Measurements from ENCODE around the gene TMX2. TPM values are rescaled to one million over a fixed set of nuclear protein-coding genes. Genes with fewer than 3 reads are reported as not detected.

TMX2 gene
- total RNA-seq, 4 donors from 2014 or later: 12.3 to 86.7 (median 49.0) TPM

DNA sequence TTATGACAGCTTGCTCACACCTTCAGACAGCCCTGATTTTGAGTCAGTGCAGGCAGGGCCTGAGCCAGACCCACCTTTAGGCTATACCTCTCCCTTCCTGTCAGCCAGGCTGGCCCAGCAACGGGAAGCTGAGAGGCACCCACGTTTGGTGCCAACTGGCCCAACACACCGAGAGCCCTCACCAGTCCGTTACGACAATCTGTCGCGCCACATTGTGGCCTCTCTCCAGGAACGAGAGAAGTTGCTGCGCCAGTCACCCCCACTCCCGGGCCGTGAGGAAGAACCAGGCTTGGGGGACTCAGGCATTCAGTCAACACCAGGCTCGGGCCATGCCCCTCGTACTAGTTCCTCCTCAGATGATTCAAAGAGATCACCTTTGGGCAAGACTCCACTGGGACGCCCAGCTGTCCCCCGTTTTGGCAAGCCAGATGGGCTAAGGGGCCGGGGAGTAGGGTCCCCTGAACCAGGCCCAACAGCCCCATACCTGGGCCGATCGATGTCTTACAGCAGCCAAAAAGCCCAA is 13.5 kb upstream of the TMX2 start:
- no peak for DNase-seq
- TF ChIP-seq POLR2A (IDR thresholded peaks at IDR 0.05) (no peak), EP300 (IDR thresholded peaks at IDR 0.05; ENCODE audit: low read depth) (no peak), POLR2AphosphoS5 (IDR thresholded peaks at IDR 0.05) (no peak)
- TF ChIP-seq, protein P1, sequence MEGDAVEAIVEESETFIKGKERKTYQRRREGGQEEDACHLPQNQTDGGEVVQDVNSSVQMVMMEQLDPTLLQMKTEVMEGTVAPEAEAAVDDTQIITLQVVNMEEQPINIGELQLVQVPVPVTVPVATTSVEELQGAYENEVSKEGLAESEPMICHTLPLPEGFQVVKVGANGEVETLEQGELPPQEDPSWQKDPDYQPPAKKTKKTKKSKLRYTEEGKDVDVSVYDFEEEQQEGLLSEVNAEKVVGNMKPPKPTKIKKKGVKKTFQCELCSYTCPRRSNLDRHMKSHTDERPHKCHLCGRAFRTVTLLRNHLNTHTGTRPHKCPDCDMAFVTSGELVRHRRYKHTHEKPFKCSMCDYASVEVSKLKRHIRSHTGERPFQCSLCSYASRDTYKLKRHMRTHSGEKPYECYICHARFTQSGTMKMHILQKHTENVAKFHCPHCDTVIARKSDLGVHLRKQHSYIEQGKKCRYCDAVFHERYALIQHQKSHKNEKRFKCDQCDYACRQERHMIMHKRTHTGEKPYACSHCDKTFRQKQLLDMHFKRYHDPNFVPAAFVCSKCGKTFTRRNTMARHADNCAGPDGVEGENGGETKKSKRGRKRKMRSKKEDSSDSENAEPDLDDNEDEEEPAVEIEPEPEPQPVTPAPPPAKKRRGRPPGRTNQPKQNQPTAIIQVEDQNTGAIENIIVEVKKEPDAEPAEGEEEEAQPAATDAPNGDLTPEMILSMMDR (IDR thresholded peaks at IDR 0.05): no peak
- intact Hi-C loops (cut with DNase I; ENCODE audit: low total_unique reads): no loop called here
- H3K9me3 ChIP-seq: no peaks in the 10 kb centered on the region
- no peaks in the 10 kb centered on the region for H3K4me1 ChIP-seq
- WGBS, 2 donors (ENCODE audit: low coverage in 1 of 2): 83% methylated on average over 15 of the region's 18 CpGs; no CpG with 5 or more reads in 1 of the 2 donors
- H3K36me3 ChIP-seq: peaks cover 0 to 70% (median 33%) of the 10 kb centered on the region in 4 donors
- H3K27me3 ChIP-seq: no peaks in the 10 kb centered on the region
- in situ Hi-C loops (cut with MboI; ENCODE audit: low pct_ligation_motif_present in 1 of 4, low pct_unique_long_range_greater_than_20kb in 1 of 4, low sequenced_read_pairs in 3 of 4): loop anchor here in 1 of 4 donors (25.0 kb wide), 1 partner anchor 113 kb away; no protein-coding TSS in a partner anchor
- H3K27ac ChIP-seq: no peak overlapping the region
- no peak overlapping the region for H3K4me3 ChIP-seq

DNA sequence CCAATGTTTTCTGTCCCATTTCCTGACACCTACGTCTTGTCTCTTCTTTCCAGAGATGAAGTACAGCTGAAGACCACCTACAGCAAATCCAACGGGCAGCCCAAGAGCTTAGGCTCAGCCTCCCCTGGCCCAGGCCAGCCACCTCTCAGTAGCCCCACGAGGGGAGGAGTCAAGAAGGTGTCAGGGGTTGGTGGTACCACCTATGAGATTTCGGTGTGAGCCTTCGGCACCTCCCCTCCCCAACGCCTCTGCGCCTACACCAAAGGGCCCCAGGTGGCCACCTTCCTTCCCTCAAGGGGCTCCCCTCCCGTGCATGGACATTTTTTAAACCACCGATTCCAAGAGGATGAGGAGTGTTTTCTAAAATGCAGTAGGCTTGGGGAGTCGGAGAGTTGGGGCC is 12.6 kb upstream of the TMX2 start:
- Histone ChIP-seq H3K9me3 (no peaks in the 10 kb centered on the region), H3K27me3 (no peaks in the 10 kb centered on the region), H3K27ac (no peak overlapping the region), H3K4me1 (no peaks in the 10 kb centered on the region), H3K4me3 (no peak overlapping the region), H3K36me3 (peaks cover 0 to 70% (median 31%) of the 10 kb centered on the region in 4 donors)
- no peak for TF ChIP-seq POLR2AphosphoS5 (IDR thresholded peaks at IDR 0.05)
- TF ChIP-seq EP300 (IDR thresholded peaks at IDR 0.05; ENCODE audit: low read depth): no peak
- no peak for TF ChIP-seq POLR2A (IDR thresholded peaks at IDR 0.05)
- TF ChIP-seq, protein P1 (IDR thresholded peaks at IDR 0.05): no peak
- in situ Hi-C loops (cut with MboI; ENCODE audit: low pct_ligation_motif_present in 1 of 4, low pct_unique_long_range_greater_than_20kb in 1 of 4, low sequenced_read_pairs in 3 of 4): loop anchor here in 1 of 4 donors (25.0 kb wide), 1 partner anchor 112 kb away; no protein-coding TSS in a partner anchor
- no peak for DNase-seq
- intact Hi-C loops (cut with DNase I; ENCODE audit: low total_unique reads): no loop called here
- WGBS, 2 donors (ENCODE audit: low coverage in 1 of 2): 86 to 91% methylated on average over 8 to 10 of the region's 10 CpGs

DNA sequence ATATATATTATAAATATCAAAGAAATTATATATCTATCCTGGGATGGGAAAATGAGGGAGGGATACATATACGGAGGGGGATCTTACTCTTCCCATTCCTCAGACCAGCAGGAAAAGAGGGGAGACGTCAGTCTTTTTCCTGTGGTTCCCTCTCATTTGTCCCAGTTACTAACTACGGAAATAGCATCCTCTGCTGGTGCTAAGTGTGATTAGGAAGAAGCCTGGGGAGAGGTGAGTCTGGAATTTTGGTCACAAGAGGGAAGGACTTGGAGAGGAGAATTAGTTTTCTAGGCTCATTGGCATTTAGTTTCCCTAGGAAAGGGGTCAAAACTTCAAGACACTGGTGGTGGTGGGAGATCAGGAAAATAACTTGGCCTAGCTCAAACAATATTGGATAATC is 12.0 kb upstream of the TMX2 start:
- Histone ChIP-seq H3K4me3 (no peak overlapping the region), H3K36me3 (peaks cover 0 to 65% (median 28%) of the 10 kb centered on the region in 4 donors), H3K27me3 (no peaks in the 10 kb centered on the region), H3K9me3 (no peaks in the 10 kb centered on the region), H3K4me1 (no peaks in the 10 kb centered on the region), H3K27ac (no peak overlapping the region)
- no peak for DNase-seq
- TF ChIP-seq POLR2AphosphoS5 (IDR thresholded peaks at IDR 0.05): no peak
- no peak for TF ChIP-seq EP300 (IDR thresholded peaks at IDR 0.05; ENCODE audit: low read depth)
- no peak for TF ChIP-seq POLR2A (IDR thresholded peaks at IDR 0.05)
- TF ChIP-seq, protein P1 (IDR thresholded peaks at IDR 0.05): no peak
- 77 to 82% methylated on average over 3 of the region's 3 CpGs for WGBS, 2 donors (ENCODE audit: low coverage in 1 of 2)
- in situ Hi-C loops (cut with MboI; ENCODE audit: low pct_ligation_motif_present in 1 of 4, low pct_unique_long_range_greater_than_20kb in 1 of 4, low sequenced_read_pairs in 3 of 4): no loop called here
- intact Hi-C loops (cut with DNase I; ENCODE audit: low total_unique reads): no loop called here

DNA sequence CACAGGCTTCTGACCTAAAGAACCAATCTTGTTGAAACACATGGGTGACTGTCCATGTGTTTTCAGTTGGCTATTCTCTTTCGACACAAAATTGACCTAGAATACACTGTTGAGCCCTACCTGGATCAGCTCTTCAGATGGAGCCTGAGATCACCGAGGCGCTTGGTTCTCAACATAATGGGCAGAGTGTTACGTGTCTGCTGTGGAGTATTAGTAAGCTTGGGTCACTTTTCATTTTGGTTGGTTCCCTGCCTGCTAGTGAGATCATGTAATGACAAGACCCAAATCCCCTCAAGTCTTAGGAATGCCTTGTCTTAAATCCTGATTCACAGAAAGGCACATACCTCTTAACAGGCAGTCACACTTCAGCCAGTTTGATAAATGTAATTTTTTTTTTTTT is 9.1 kb upstream of the TMX2 start:
- no peak for DNase-seq
- TF ChIP-seq, protein P1 (IDR thresholded peaks at IDR 0.05): no peak
- no peak for TF ChIP-seq POLR2AphosphoS5 (IDR thresholded peaks at IDR 0.05)
- TF ChIP-seq EP300 (IDR thresholded peaks at IDR 0.05; ENCODE audit: low read depth): no peak
- TF ChIP-seq POLR2A (IDR thresholded peaks at IDR 0.05): no peak
- Histone ChIP-seq H3K27ac (no peak overlapping the region), H3K9me3 (no peaks in the 10 kb centered on the region), H3K4me1 (no peaks in the 10 kb centered on the region), H3K27me3 (no peaks in the 10 kb centered on the region), H3K36me3 (peaks cover 0 to 45% (median 18%) of the 10 kb centered on the region in 4 donors), H3K4me3 (no peak overlapping the region)
- 95% methylated on average over 4 of the region's 4 CpGs; no CpG with 5 or more reads in 1 of the 2 donors for WGBS, 2 donors (ENCODE audit: low coverage in 1 of 2)
- in situ Hi-C loops (cut with MboI; ENCODE audit: low pct_ligation_motif_present in 1 of 4, low pct_unique_long_range_greater_than_20kb in 1 of 4, low sequenced_read_pairs in 3 of 4) (no loop called here), intact Hi-C loops (cut with DNase I; ENCODE audit: low total_unique reads) (no loop called here)
